ENCODE measurements around the gene TGFBR3. TPM values are rescaled to one million over a fixed set of nuclear protein-coding genes. Genes with fewer than 3 reads are reported as not detected.
A peak's percentile ranks its signal among the peaks of the same experiment; 100 is the strongest.

Gene TGFBR3
- total RNA-seq, 2 donors from 2014 or later, result 8.1 to 9.7 TPM

- Mint-ChIP-seq H3K4me3 (no peak overlapping the region), H3K27ac (no peak overlapping the region), H3K27me3 (ENCODE audit: low read depth) (no peaks in the 10 kb centered on the region), H3K9me3 (peaks cover 5 to 17% of the 10 kb centered on the region in 2 donors), H3K36me3 (ENCODE audit: insufficient read depth in 2 of 2) (peaks cover 3 to 9% of the 10 kb centered on the region in 2 donors), H3K4me1 (ENCODE audit: low read depth) (no peaks in the 10 kb centered on the region)
- no peak for ATAC-seq (replicated peaks in 1 of 2)
- no peak for DNase-seq
These were observed 224.8 kb downstream of the TGFBR3 start for GRCh38 chr1:91661121-91661520.

DNA sequence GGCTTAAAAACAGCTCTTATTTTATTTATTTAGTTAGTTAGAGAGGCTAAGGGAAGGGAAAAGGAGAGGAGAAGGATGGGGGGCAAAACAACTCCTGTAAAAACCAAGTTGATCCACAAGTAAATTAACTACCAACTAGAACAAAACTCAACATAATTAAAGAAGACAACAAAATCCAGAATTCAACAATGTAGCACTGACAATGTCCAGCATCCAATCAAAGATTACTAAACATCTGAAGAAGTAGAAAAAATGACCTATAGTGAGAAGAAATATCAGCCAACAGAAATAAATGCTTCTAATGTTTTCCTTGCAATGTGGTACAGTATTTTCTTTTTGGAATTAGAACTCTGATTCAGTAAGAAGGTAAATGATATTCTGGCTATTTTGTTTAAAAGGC lies 225.2 kb downstream of the TGFBR3 start:
- H3K27ac Mint-ChIP-seq, result no peak overlapping the region
- peaks cover 5 to 17% of the 10 kb centered on the region in 2 donors for H3K9me3 Mint-ChIP-seq
- ATAC-seq (replicated peaks in 1 of 2) (no peak), DNase-seq (no peak)
- no peaks in the 10 kb centered on the region for H3K4me1 Mint-ChIP-seq (ENCODE audit: low read depth)
- peaks cover 3 to 9% of the 10 kb centered on the region in 2 donors for H3K36me3 Mint-ChIP-seq (ENCODE audit: insufficient read depth in 2 of 2)
- no peak overlapping the region for H3K4me3 Mint-ChIP-seq
- H3K27me3 Mint-ChIP-seq (ENCODE audit: low read depth), result no peaks in the 10 kb centered on the region

- no peak for ATAC-seq (replicated peaks in 1 of 2)
- H3K4me1 Mint-ChIP-seq (ENCODE audit: low read depth), result no peaks in the 10 kb centered on the region
These were observed 230.0 kb downstream of the TGFBR3 start for GRCh38 chr1:91655912-91656449.

DNA sequence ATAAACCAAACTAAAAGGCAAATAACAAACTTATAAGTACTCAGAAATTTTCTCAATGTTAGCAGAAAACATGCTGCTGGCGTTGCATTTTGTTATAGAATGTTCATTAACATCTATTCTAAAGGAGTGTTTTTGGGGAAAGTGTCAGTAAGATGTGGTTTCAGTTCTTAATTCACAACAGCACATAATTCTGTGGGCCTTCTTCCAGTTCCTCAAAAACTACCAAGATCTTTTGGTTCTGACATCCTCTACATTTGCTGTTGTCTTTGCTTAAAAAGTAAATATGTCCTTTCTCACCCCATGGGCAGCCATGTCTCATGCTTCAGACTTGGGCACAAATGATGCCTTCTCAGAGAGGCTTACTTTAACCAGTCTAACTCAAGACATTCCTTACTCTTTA lies 232.8 kb downstream of the TGFBR3 start:
- peaks cover 0 to 2% of the 10 kb centered on the region in 2 donors for H3K36me3 Mint-ChIP-seq (ENCODE audit: insufficient read depth in 2 of 2)

More at GRCh38 chr1:91655912-91656449, 230.0 kb downstream of the TGFBR3 start:
- peaks cover 10 to 15% of the 10 kb centered on the region in 2 donors for H3K9me3 Mint-ChIP-seq
- DNase-seq, result no peak
- no peak overlapping the region for H3K4me3 Mint-ChIP-seq
- H3K27ac Mint-ChIP-seq, result no peak overlapping the region
- no peaks in the 10 kb centered on the region for H3K27me3 Mint-ChIP-seq (ENCODE audit: low read depth)
- H3K36me3 Mint-ChIP-seq (ENCODE audit: insufficient read depth in 2 of 2), result peaks cover 2 to 7% of the 10 kb centered on the region in 2 donors

GRCh38 chr1:91651661-91652071 lies 234.3 kb downstream of the TGFBR3 start:
- H3K36me3 Mint-ChIP-seq (ENCODE audit: insufficient read depth in 2 of 2), result no peaks in the 10 kb centered on the region
- peaks cover 10% of the 10 kb centered on the region for H3K4me1 Mint-ChIP-seq (ENCODE audit: low read depth)
- H3K4me3 Mint-ChIP-seq, result no peak overlapping the region
- no peaks in the 10 kb centered on the region for H3K27me3 Mint-ChIP-seq (ENCODE audit: low read depth)
- no peak overlapping the region for H3K27ac Mint-ChIP-seq
- ATAC-seq (replicated peaks in 1 of 2), result no peak
- H3K9me3 Mint-ChIP-seq, result peaks cover 3 to 6% of the 10 kb centered on the region in 2 donors
- no peak for DNase-seq

More for the DNA sequence above, 232.8 kb downstream of the TGFBR3 start:
- H3K9me3 Mint-ChIP-seq, result peaks cover 6% of the 10 kb centered on the region in 2 donors
- ATAC-seq (replicated peaks in 1 of 2) (no peak), DNase-seq (no peak)
- no peak overlapping the region for H3K4me3 Mint-ChIP-seq
- H3K27ac Mint-ChIP-seq, result no peak overlapping the region
- H3K27me3 Mint-ChIP-seq (ENCODE audit: low read depth), result no peaks in the 10 kb centered on the region
- no peaks in the 10 kb centered on the region for H3K4me1 Mint-ChIP-seq (ENCODE audit: low read depth)

DNA sequence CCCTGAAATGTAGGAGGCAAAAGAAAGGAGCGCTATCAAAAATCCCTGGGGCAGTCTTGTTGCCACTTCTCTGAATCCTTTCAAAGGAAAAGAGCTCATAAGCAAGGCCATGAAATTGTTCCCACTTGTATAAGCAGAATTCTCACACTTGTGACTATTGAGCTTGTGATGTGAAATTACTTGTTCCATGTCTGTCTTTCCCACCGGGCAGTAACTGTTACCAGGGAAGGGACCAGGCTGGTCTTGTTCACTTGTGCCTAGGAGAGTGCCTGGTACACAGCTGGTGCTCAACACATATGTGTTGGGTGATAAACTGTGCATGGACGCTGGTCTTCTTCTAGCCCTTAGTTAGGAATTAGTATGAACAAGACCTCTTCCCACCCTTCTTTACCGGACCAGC lies 234.7 kb downstream of the TGFBR3 start:
- H3K27me3 Mint-ChIP-seq (ENCODE audit: low read depth), result no peaks in the 10 kb centered on the region
- peaks cover 3 to 6% of the 10 kb centered on the region in 2 donors for H3K9me3 Mint-ChIP-seq
- no peaks in the 10 kb centered on the region for H3K36me3 Mint-ChIP-seq (ENCODE audit: insufficient read depth in 2 of 2)
- no peak for DNase-seq
- no peak overlapping the region for H3K27ac Mint-ChIP-seq
- ATAC-seq (replicated peaks in 1 of 2), result no peak
- H3K4me3 Mint-ChIP-seq, result no peak overlapping the region
- peaks cover 15% of the 10 kb centered on the region for H3K4me1 Mint-ChIP-seq (ENCODE audit: low read depth)

GRCh38 chr1:91650764-91651163 lies 235.2 kb downstream of the TGFBR3 start:
- H3K4me3 Mint-ChIP-seq, result no peak overlapping the region
- H3K4me1 Mint-ChIP-seq (ENCODE audit: low read depth), result peaks cover 15% of the 10 kb centered on the region
- no peaks in the 10 kb centered on the region for H3K36me3 Mint-ChIP-seq (ENCODE audit: insufficient read depth in 2 of 2)
- no peaks in the 10 kb centered on the region for H3K27me3 Mint-ChIP-seq (ENCODE audit: low read depth)
- H3K27ac Mint-ChIP-seq, result no peak overlapping the region
- ATAC-seq (replicated peaks in 1 of 2), result peak in 1 of 2 donors; percentile 38
- H3K9me3 Mint-ChIP-seq, result peaks cover 3 to 6% of the 10 kb centered on the region in 2 donors
- DNase-seq, result no peak

- Mint-ChIP-seq H3K27ac (no peak overlapping the region), H3K36me3 (ENCODE audit: insufficient read depth in 2 of 2) (no peaks in the 10 kb centered on the region), H3K9me3 (peaks cover 0 to 2% of the 10 kb centered on the region in 2 donors), H3K4me3 (no peak overlapping the region), H3K27me3 (ENCODE audit: low read depth) (peaks cover 9% of the 10 kb centered on the region), H3K4me1 (ENCODE audit: low read depth) (peaks cover 15% of the 10 kb centered on the region)
- ATAC-seq (replicated peaks in 1 of 2) (no peak), DNase-seq (no peak)
These were observed 238.9 kb downstream of the TGFBR3 start for GRCh38 chr1:91647061-91647460.

DNA sequence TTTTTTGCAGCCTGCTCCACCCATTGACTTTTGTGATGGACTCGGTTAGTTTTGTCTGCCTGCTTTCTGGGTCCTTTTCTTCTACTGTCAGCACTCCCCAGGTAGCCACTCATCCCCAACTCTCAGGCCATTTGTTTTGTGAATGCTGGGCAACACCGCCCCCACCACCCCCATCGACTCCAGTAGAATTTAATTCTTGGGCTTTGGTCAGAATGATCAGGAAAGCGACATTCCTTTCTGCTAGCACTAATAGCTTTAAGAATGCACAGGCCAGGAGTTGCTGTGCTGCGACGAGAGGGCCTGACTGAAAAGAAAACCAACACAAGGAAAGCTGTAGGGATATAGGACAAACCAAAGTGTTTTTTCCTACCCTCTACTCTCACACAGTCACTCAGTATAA lies 240.9 kb downstream of the TGFBR3 start:
- no peak overlapping the region for H3K4me3 Mint-ChIP-seq
- H3K36me3 Mint-ChIP-seq (ENCODE audit: insufficient read depth in 2 of 2), result peaks cover 3% of the 10 kb centered on the region in 2 donors
- peaks cover 9% of the 10 kb centered on the region for H3K27me3 Mint-ChIP-seq (ENCODE audit: low read depth)
- peaks cover 15% of the 10 kb centered on the region for H3K4me1 Mint-ChIP-seq (ENCODE audit: low read depth)
- peaks cover 2 to 4% of the 10 kb centered on the region in 2 donors for H3K9me3 Mint-ChIP-seq
- DNase-seq, result no peak
- no peak for ATAC-seq (replicated peaks in 1 of 2)
- no peak overlapping the region for H3K27ac Mint-ChIP-seq

DNA sequence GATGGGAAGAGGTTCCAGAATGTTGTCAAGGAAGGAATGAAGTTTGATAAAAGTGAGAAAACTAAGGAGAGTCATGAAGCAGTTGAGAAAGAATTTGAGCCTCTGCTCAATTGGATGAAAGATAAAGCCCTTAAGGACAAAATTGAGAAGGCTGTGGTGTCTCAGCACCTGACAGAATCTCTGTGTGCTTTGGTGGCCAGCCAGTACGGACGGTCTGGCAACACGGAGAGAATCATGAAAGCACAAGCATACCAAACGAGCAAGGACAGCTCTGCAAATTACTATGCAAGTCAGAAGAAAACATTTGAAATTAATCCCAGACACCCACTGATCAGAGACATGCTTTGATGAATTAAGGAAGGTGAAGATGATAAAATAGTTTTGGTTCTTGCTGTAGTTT lies 242.5 kb downstream of the TGFBR3 start:
- Mint-ChIP-seq H3K36me3 (ENCODE audit: insufficient read depth in 2 of 2) (peaks cover 3 to 6% of the 10 kb centered on the region in 2 donors), H3K27ac (no peak overlapping the region), H3K4me3 (no peak overlapping the region), H3K4me1 (ENCODE audit: low read depth) (peaks cover 15% of the 10 kb centered on the region), H3K27me3 (ENCODE audit: low read depth) (peaks cover 9% of the 10 kb centered on the region), H3K9me3 (peaks cover 5 to 6% of the 10 kb centered on the region in 2 donors)
- DNase-seq (no peak), ATAC-seq (replicated peaks in 1 of 2) (no peak)

GRCh38 chr1:91640877-91641526 lies 244.9 kb downstream of the TGFBR3 start:
- Mint-ChIP-seq H3K4me3 (no peak overlapping the region), H3K27ac (no peak overlapping the region), H3K9me3 (peaks cover 5 to 6% of the 10 kb centered on the region in 2 donors), H3K36me3 (ENCODE audit: insufficient read depth in 2 of 2) (peaks cover 3 to 6% of the 10 kb centered on the region in 2 donors), H3K27me3 (ENCODE audit: low read depth) (peaks cover 9% of the 10 kb centered on the region), H3K4me1 (ENCODE audit: low read depth) (no peaks in the 10 kb centered on the region)
- no peak for ATAC-seq (replicated peaks in 1 of 2)
- no peak for DNase-seq

DNA sequence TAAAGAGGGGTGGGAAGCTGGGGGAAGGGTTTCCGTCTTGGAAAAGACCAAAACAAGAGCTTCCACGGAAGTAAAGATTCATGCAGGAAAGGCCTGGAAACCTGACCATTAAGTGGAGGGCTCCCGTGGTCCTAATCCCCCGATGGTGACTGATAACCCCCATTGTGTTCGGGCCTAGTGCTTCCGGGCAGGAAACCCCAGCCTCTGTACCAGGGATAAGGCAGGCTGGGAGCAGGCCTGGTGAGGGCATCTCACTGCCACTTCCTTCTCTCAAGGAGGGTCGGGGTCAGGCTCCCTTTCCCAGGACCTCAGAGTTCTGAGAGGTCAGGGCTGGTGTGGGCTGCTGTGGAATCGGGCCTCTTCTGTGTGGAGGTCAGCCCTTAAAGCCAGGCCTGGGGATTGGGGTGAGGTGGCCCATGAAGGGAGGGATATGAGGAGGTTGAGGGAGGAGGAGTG lies 248.4 kb downstream of the TGFBR3 start:
- H3K36me3 Mint-ChIP-seq (ENCODE audit: insufficient read depth in 2 of 2), result peaks cover 3 to 6% of the 10 kb centered on the region in 2 donors
- H3K9me3 Mint-ChIP-seq, result peaks cover 5 to 6% of the 10 kb centered on the region in 2 donors
- no peak overlapping the region for H3K27ac Mint-ChIP-seq
- H3K4me3 Mint-ChIP-seq, result no peak overlapping the region
- H3K4me1 Mint-ChIP-seq (ENCODE audit: low read depth), result no peaks in the 10 kb centered on the region
- no peaks in the 10 kb centered on the region for H3K27me3 Mint-ChIP-seq (ENCODE audit: low read depth)
- DNase-seq (no peak), ATAC-seq (replicated peaks in 1 of 2) (no peak)

- DNase-seq, result no peak
- no peak overlapping the region for H3K27ac Mint-ChIP-seq
- H3K4me1 Mint-ChIP-seq (ENCODE audit: low read depth), result no peaks in the 10 kb centered on the region
- H3K27me3 Mint-ChIP-seq (ENCODE audit: low read depth), result no peaks in the 10 kb centered on the region
- H3K36me3 Mint-ChIP-seq (ENCODE audit: insufficient read depth in 2 of 2), result peaks cover 0 to 4% of the 10 kb centered on the region in 2 donors
- peaks cover 1 to 3% of the 10 kb centered on the region in 2 donors for H3K9me3 Mint-ChIP-seq
- H3K4me3 Mint-ChIP-seq, result no peak overlapping the region
- no peak for ATAC-seq (replicated peaks in 1 of 2)
These were observed 250.2 kb downstream of the TGFBR3 start for GRCh38 chr1:91635763-91636162.
